Measurements from ENCODE around the gene IPO8. TPM values are rescaled to one million over a fixed set of nuclear protein-coding genes. Genes with fewer than 3 reads are reported as not detected.

Gene IPO8
- total and polyA plus RNA-seq, 2 of the 8 experiments (the other 6 are each of a cell fraction or from before 2014, with no cell fraction given) = 7.2 to 59.8 TPM

- POLR2A ChIA-PET (ENCODE audit: partially characterized antibody) = no interaction called here
- Histone ChIP-seq H2BK5ac (ENCODE audit: low read depth, low read length) (no peak overlapping the region), H3K4me1 (replicated peaks in 1 of 4; ENCODE audit: control insufficient read depth in 3 of 4, insufficient read depth in 4 of 4, low read length in 3 of 4) (no peaks in the 10 kb centered on the region), H3K23ac (ENCODE audit: insufficient read length) (no peak overlapping the region), H4K5ac (ENCODE audit: insufficient read length, low read depth, low read length) (no peak overlapping the region), H3K56ac (replicated peaks; ENCODE audit: insufficient read length, low read depth, low read length) (no peak overlapping the region), H3K27ac (ENCODE audit: low read depth, low read length) (no peak overlapping the region), H3K4ac (replicated peaks; ENCODE audit: insufficient read length, low read depth, low read length) (no peak overlapping the region), H3K27me3 (replicated peaks in 1 of 4; ENCODE audit: control insufficient read depth in 3 of 4, extremely low read depth in 1 of 4, insufficient read depth in 3 of 4, low read length in 3 of 4) (no peaks in the 10 kb centered on the region), H2BK15ac (ENCODE audit: low read length) (no peak overlapping the region), H3K4me2 (ENCODE audit: insufficient read depth in 1 of 2, low read depth in 2 of 2, low read length in 2 of 2) (no peak overlapping the region), H3K4me3 (ENCODE audit: extremely low read depth in 1 of 4, insufficient read depth in 2 of 4, low read depth in 3 of 4, low read length in 4 of 4) (no peak overlapping the region), H3K36me3 (ENCODE audit: control insufficient read depth in 2 of 4, insufficient read depth in 4 of 4, low read length in 3 of 4) (peaks cover 0 to 24% (median 2%) of the 10 kb centered on the region in 4 experiments; a peak in 5 of 8 replicates), H3K9me3 (ENCODE audit: insufficient read depth in 2 of 2, low read depth in 1 of 2, low read length in 1 of 2) (no peaks in the 10 kb centered on the region), H2AK5ac (ENCODE audit: low read depth, low read length) (no peak overlapping the region), H3K79me1 (ENCODE audit: low read depth, low read length) (no peaks in the 10 kb centered on the region), H4K8ac (ENCODE audit: extremely low read depth, insufficient read depth, low read length) (no peak overlapping the region), H3K14ac (ENCODE audit: insufficient read length) (no peak overlapping the region), H3K9ac (replicated peaks in 1 of 4; ENCODE audit: extremely low read depth in 1 of 4, low read depth in 3 of 4, low read length in 3 of 4) (no peak overlapping the region), H2AFZ (ENCODE audit: low read length) (no peak overlapping the region), H4K20me1 (replicated peaks in 1 of 2; ENCODE audit: control insufficient read depth in 1 of 2, insufficient read depth in 2 of 2, low read length in 2 of 2) (no peaks in the 10 kb centered on the region), H4K91ac (replicated peaks; ENCODE audit: insufficient read length, low read length) (no peak overlapping the region), H3K79me2 (ENCODE audit: control insufficient read depth in 1 of 2, insufficient read depth in 2 of 2, low read length in 2 of 2) (no peaks in the 10 kb centered on the region), H2BK12ac (ENCODE audit: low read depth, low read length) (no peak overlapping the region), H3K23me2 (ENCODE audit: low read depth, low read length) (no peaks in the 10 kb centered on the region), H3K18ac (ENCODE audit: extremely low read depth, low read length) (no peak overlapping the region), H2BK20ac (ENCODE audit: low read length) (no peak overlapping the region), H2BK120ac (replicated peaks; ENCODE audit: low read depth, low read length) (no peak overlapping the region)
- no peak for TF ChIP-seq KDM5A (IDR thresholded peaks at IDR 0.05; ENCODE audit: low read length)
- no peak for TF ChIP-seq YY1 (IDR thresholded peaks at IDR 0.05; ENCODE audit: low read depth, low read length)
- TF ChIP-seq BCL11A (IDR thresholded peaks at IDR 0.05; ENCODE audit: low read depth in 2 of 2, low read length in 2 of 2) = no peak
- TF ChIP-seq KDM4A (IDR thresholded peaks at IDR 0.05; ENCODE audit: low read depth, low read length, severe bottlenecking) = no peak
- no peak for TF ChIP-seq POU5F1 (IDR thresholded peaks at IDR 0.05; ENCODE audit: low read depth, low read length)
- TF ChIP-seq TEAD4 (IDR thresholded peaks at IDR 0.05; ENCODE audit: low read depth, low read length) = no peak
- TF ChIP-seq E2F6 (IDR thresholded peaks at IDR 0.05) = no peak
- no peak for TF ChIP-seq SIN3A (conservative IDR thresholded peaks at IDR 0.05 in 1 of 2, IDR thresholded peaks at IDR 0.05 in 1 of 2; ENCODE audit: low read depth in 1 of 2, low read length in 2 of 2)
- no peak for TF ChIP-seq RFX5 (IDR thresholded peaks at IDR 0.05; ENCODE audit: borderline replicate concordance, low read depth, low read length)
- TF ChIP-seq HDAC6 (IDR thresholded peaks at IDR 0.05; ENCODE audit: low read depth, low read length) = no peak
- no peak for TF ChIP-seq SP1 (IDR thresholded peaks at IDR 0.05; ENCODE audit: low read depth, low read length)
- no peak for TF ChIP-seq ASH2L (IDR thresholded peaks at IDR 0.05; ENCODE audit: low read length)
- no peak for TF ChIP-seq TAF1 (IDR thresholded peaks at IDR 0.05; ENCODE audit: low read depth, low read length)
- WGBS, 2 experiments (ENCODE audit: extremely low coverage in 1 of 2, insufficient coverage in 1 of 2, insufficient read length in 1 of 2, insufficient replicate concordance in 2 of 2, low coverage in 1 of 2, low lambda C conversion rate in 2 of 2, missing lambda C conversion rate in 1 of 2) = 74% methylated on average over 1 of the region's 1 CpG; no CpG with 5 or more reads in 1 of the 2 experiments
- DNase-seq (ENCODE audit: low read depth in 1 of 2, low spot score in 2 of 2) (no peak), FAIRE-seq (no peak)
- CTCF ChIA-PET (ENCODE audit: partially characterized antibody) = interaction anchor here (0.9 kb wide), 1 partner anchor 16 kb away, joined by 3 read pairs; the partner anchor contains the start of gene IPO8
Measured at GRCh38 chr12:30679241-30679640, 16.4 kb downstream of the IPO8 start.
